ENCODE results near the gene FARP1.

- no peak for TF ChIP-seq CTCF (IDR thresholded peaks at IDR 0.05; ENCODE audit: insufficient read depth, low read depth, low read length)
- no peak for TF ChIP-seq EZH2 (IDR thresholded peaks at IDR 0.05; ENCODE audit: insufficient read depth, low read length)
Measured at GRCh38 chr13:98201984-98202383, 59.1 kb downstream of the FARP1 start.

Data from astrocyte (in vitro differentiated cells and primary cell).